ENCODE data around the gene YIF1A. TPM values are rescaled to one million over a fixed set of nuclear protein-coding genes. Genes with fewer than 3 reads are reported as not detected.
"Not testable (repeated sequence)": the region's sequence is repeated elsewhere in the genome, so short reads cannot be mapped to it uniquely, and the experiment has no call there.

The YIF1A gene
- total and polyA plus RNA-seq, 2 experiments from 2014 or later: 222 to 259 TPM

DNA sequence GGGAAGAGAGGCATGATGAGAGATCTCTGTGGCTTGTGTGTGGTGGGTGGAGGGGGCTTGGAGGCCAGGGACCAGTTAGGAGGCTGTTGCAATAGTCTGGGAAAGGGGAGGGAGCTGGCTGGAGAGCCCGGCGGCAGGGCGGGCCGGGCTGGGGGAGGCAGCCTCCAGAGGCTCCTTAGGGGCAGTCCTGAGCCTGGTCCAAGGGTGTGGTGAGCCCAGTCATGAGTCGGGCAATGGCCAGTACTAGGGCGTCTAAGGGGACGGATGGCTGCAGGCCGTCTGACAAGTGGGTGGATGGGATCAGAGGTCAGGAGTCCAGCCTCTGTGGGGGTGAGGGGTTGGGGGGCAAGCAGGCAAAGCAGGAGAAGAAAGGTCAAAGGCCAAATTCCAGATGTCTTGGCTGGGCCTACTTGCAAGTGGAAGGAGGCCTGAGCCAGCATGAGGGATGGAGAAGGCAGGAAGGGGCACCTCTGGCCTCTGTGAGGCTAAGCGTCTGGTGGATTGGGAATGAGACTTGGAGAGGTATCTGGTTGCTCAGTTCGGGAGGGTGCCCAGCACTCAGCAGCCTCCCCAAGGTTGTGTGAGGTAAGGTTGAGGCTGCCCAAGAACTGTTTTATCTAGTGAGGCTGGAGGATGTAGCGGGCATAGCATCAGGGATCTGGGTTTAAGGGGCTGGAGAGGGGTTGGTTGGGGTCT is 33.9 kb upstream of the YIF1A start:
- Histone ChIP-seq H3K4me3 (no peak overlapping the region), H3K9me2 (ENCODE audit: insufficient read depth) (no peaks in the 10 kb centered on the region), H2AFZ (peak overlapping the region; percentile 63), H3K9ac (peak overlapping the region; percentile 51), H3K4me2 (ENCODE audit: unreplicated experiment) (no peak overlapping the region), H3K27me3 (replicated peaks; ENCODE audit: insufficient read depth) (no peaks in the 10 kb centered on the region), H3F3A (ENCODE audit: insufficient read depth) (peaks cover 37% of the 10 kb centered on the region), H3K4me1 (ENCODE audit: insufficient read depth) (peaks cover 57% of the 10 kb centered on the region), H3K36me3 (ENCODE audit: low read depth) (no peaks in the 10 kb centered on the region), H3K9me3 (ENCODE audit: low read depth) (no peaks in the 10 kb centered on the region), H3K79me2 (ENCODE audit: insufficient read depth) (no peaks in the 10 kb centered on the region), H3K27ac (peak overlapping the region; percentile 76), H4K20me1 (ENCODE audit: insufficient read depth) (no peaks in the 10 kb centered on the region)
- in situ Hi-C loops (cut with MboI): no loop called here
- 27 to 68% methylated on average over 3 to 11 of the region's 11 CpGs for WGBS, 2 experiments (ENCODE audit: low coverage in 1 of 2, low lambda C conversion rate in 2 of 2, missing lambda C conversion rate in 2 of 2)
- TF ChIP-seq EZH2phosphoT487 (IDR thresholded peaks at IDR 0.05; ENCODE audit: insufficient read depth, low read depth) (no peak), EZH2 (IDR thresholded peaks at IDR 0.05; ENCODE audit: insufficient read depth, poor library complexity, severe bottlenecking) (no peak)
- DNase-seq: peak; percentile 82

DNA sequence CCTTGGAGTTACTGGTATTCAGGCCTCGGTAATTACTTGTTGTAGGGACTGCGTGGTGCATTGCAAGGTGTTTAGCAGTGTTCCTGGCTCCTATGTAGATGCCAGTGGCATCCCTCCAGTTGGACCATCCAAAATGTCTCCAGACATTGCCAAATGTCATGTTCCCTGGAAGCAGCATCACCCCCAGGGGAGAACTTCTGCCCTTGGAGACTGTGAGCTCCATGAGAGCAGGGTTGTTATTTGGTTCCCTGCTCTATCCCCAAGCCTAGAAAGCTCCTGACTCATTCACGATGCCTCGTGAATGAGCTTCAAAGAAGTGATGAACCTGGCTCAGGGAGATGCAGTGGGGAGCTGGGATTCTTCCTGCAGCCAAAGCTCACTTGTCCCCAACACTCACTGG is 32.7 kb upstream of the YIF1A start:
- Histone ChIP-seq H3K9me3 (ENCODE audit: low read depth) (no peaks in the 10 kb centered on the region), H4K20me1 (ENCODE audit: insufficient read depth) (no peaks in the 10 kb centered on the region), H3K36me3 (ENCODE audit: low read depth) (no peaks in the 10 kb centered on the region), H2AFZ (no peak overlapping the region), H3K9me2 (ENCODE audit: insufficient read depth) (no peaks in the 10 kb centered on the region), H3K27ac (peak overlapping the region; percentile 76), H3K79me2 (ENCODE audit: insufficient read depth) (peaks cover 2% of the 10 kb centered on the region; the same call in 1 of the 2 replicates), H3K27me3 (replicated peaks; ENCODE audit: insufficient read depth) (no peaks in the 10 kb centered on the region), H3K9ac (no peak overlapping the region; the same call in 1 of the 2 replicates), H3K4me2 (ENCODE audit: unreplicated experiment) (no peak overlapping the region), H3F3A (ENCODE audit: insufficient read depth) (peaks cover 30% of the 10 kb centered on the region), H3K4me3 (no peak overlapping the region), H3K4me1 (ENCODE audit: insufficient read depth) (peaks cover 56% of the 10 kb centered on the region)
- peak; percentile 57 for DNase-seq
- 21 to 30% methylated on average over 4 of the region's 4 CpGs for WGBS, 2 experiments (ENCODE audit: low coverage in 1 of 2, low lambda C conversion rate in 2 of 2, missing lambda C conversion rate in 2 of 2)
- TF ChIP-seq EZH2 (IDR thresholded peaks at IDR 0.05; ENCODE audit: insufficient read depth, poor library complexity, severe bottlenecking): no peak
- TF ChIP-seq EZH2phosphoT487 (IDR thresholded peaks at IDR 0.05; ENCODE audit: insufficient read depth, low read depth): no peak
- in situ Hi-C loops (cut with MboI): no loop called here

DNA sequence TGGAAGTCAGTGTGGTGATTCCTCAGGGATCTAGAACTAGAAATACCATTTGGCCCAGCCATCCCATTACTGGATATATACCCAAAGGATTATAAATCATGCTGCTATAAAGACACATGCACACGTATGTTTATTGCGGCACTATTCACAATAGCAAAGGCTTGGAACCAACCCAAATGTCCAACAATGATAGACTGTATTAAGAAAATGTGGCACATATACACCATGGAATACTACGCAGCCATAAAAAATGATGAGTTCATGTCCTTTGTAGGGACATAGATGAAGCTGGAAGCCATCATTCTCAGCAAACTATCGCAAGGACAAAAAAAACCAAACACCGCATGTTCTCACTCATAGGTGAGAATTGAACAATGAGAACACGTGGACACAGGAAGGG is 31.8 kb upstream of the YIF1A start:
- H2AFZ ChIP-seq; H3K9ac ChIP-seq; H3K4me2 ChIP-seq (ENCODE audit: unreplicated experiment); in situ Hi-C loops (cut with MboI); H3K36me3 ChIP-seq (ENCODE audit: low read depth); H3K27ac ChIP-seq; H3K27me3 ChIP-seq (replicated peaks; ENCODE audit: insufficient read depth); H3K9me2 ChIP-seq (ENCODE audit: insufficient read depth); H4K20me1 ChIP-seq (ENCODE audit: insufficient read depth); DNase-seq; H3K9me3 ChIP-seq (ENCODE audit: low read depth); H3K4me3 ChIP-seq: not testable (repeated sequence)
- Histone ChIP-seq H3K4me1 (ENCODE audit: insufficient read depth) (peaks cover 49% of the 10 kb centered on the region), H3F3A (ENCODE audit: insufficient read depth) (peaks cover 30% of the 10 kb centered on the region), H3K79me2 (ENCODE audit: insufficient read depth) (peaks cover 11% of the 10 kb centered on the region)
- 95 to 98% methylated on average over 6 of the region's 6 CpGs for WGBS, 2 experiments (ENCODE audit: low coverage in 1 of 2, low lambda C conversion rate in 2 of 2, missing lambda C conversion rate in 2 of 2)

DNA sequence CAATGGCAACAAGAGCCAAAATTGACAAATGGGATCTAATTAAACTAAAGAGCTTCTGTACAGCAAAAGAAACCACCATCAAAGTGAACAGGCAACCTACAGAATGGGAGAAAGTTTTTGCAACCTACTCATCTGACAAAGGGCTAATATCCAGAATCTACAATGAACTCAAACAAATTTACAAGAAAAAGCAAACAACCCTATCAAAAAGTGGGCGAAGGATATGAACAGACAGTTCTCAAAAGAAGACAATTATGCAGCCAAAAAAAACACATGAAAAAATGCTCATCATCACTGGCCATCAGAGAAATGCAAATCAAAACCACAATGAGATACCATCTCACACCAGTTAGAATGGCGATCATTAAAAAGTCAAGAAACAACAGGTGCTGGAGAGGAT is 31.3 kb upstream of the YIF1A start:
- H3K4me2 ChIP-seq (ENCODE audit: unreplicated experiment); H3K9me3 ChIP-seq (ENCODE audit: low read depth); H3K4me3 ChIP-seq; H3K27ac ChIP-seq; in situ Hi-C loops (cut with MboI); DNase-seq; H3K36me3 ChIP-seq (ENCODE audit: low read depth); H3K9ac ChIP-seq; H3K9me2 ChIP-seq (ENCODE audit: insufficient read depth); H3K27me3 ChIP-seq (replicated peaks; ENCODE audit: insufficient read depth); H2AFZ ChIP-seq; H4K20me1 ChIP-seq (ENCODE audit: insufficient read depth): not testable (repeated sequence)
- peaks cover 30% of the 10 kb centered on the region for H3F3A ChIP-seq (ENCODE audit: insufficient read depth)
- H3K4me1 ChIP-seq (ENCODE audit: insufficient read depth): peaks cover 45% of the 10 kb centered on the region
- WGBS, 2 experiments (ENCODE audit: low coverage in 1 of 2, low lambda C conversion rate in 2 of 2, missing lambda C conversion rate in 2 of 2): 61 to 100% methylated on average over 2 of the region's 2 CpGs
- H3K79me2 ChIP-seq (ENCODE audit: insufficient read depth): peaks cover 16% of the 10 kb centered on the region

DNA sequence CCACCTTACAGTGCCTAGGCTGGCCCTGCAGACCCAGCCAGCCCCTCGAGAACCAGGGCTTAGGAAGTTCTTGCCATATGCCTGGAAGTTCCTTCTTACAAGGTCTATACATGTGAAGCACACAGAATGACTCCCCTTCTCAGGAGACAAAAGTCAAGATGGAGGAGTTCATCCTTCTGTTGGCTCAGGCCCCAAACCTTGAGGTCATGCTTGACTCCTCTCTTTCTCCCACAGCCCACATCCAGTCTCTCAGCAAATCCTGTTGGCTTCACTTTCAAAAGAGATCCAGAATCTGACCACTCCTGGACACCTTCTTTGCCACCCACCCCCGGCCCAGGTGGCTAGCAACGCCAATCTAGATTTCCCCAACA is 29.6 kb upstream of the YIF1A start:
- peaks cover 25% of the 10 kb centered on the region for H3F3A ChIP-seq (ENCODE audit: insufficient read depth)
- peak overlapping the region; percentile 94 for H3K9ac ChIP-seq
- H4K20me1 ChIP-seq (ENCODE audit: insufficient read depth): no peaks in the 10 kb centered on the region
- 43 to 51% methylated on average over 3 of the region's 3 CpGs for WGBS, 2 experiments (ENCODE audit: low coverage in 1 of 2, low lambda C conversion rate in 2 of 2, missing lambda C conversion rate in 2 of 2)
- no peak overlapping the region for H3K4me3 ChIP-seq
- peak overlapping the region; percentile 30; the same call in 1 of the 2 replicates for H2AFZ ChIP-seq
- TF ChIP-seq EZH2 (IDR thresholded peaks at IDR 0.05; ENCODE audit: insufficient read depth, poor library complexity, severe bottlenecking) (no peak), EZH2phosphoT487 (IDR thresholded peaks at IDR 0.05; ENCODE audit: insufficient read depth, low read depth) (no peak)
- H3K4me2 ChIP-seq (ENCODE audit: unreplicated experiment): peak overlapping the region; percentile 97
- peak overlapping the region; percentile 94 for H3K27ac ChIP-seq
- H3K27me3 ChIP-seq (replicated peaks; ENCODE audit: insufficient read depth): no peaks in the 10 kb centered on the region
- H3K36me3 ChIP-seq (ENCODE audit: low read depth): no peaks in the 10 kb centered on the region
- peaks cover 33% of the 10 kb centered on the region for H3K4me1 ChIP-seq (ENCODE audit: insufficient read depth)
- peak; percentile 69 for DNase-seq
- H3K9me3 ChIP-seq (ENCODE audit: low read depth): no peaks in the 10 kb centered on the region
- in situ Hi-C loops (cut with MboI): no loop called here
- H3K9me2 ChIP-seq (ENCODE audit: insufficient read depth): no peaks in the 10 kb centered on the region
- peaks cover 32% of the 10 kb centered on the region for H3K79me2 ChIP-seq (ENCODE audit: insufficient read depth)
